GM12878 (cell line): Measurements from ENCODE around the gene IFRD1. TPM values are rescaled to one million over a fixed set of nuclear protein-coding genes. Genes with fewer than 3 reads are reported as not detected.

Experiments used
- ATAC-seq: fragments of 200-7000 bp; cut with Tn5 transposase; 3 replicates; pipeline ENCODE4 v1.9.1; 2020; ENCODE audit warnings: mild to moderate bottlenecking, moderate library complexity
- BruUV-seq: library from RNA; stranded (reverse); fragments of 400-500 nt; replicated peaks from 2 replicates; lab custom pipeline; 2021; lab: Mats Ljungman, UMichigan
- CTCF ChIA-PET: fragments of 300-600 bp; sonication (Branson Sonifier 250); formaldehyde crosslinking; extraction: SDS; loops from one replicate; lab custom pipeline; 2021; ENCODE audit warnings: inconsistent platforms; lab: Yijun Ruan, JAX
- POLR2A ChIA-PET: fragments of 350-600 bp; formaldehyde crosslinking; extraction: SDS; loops from one replicate; lab custom pipeline; 2021; ENCODE audit warnings: inconsistent platforms; lab: Charles Lee
- RAD21 ChIA-PET: fragments of 300-600 bp; sonication (Branson Sonifier 250); formaldehyde crosslinking; loops from one replicate; lab custom pipeline; 2023; ENCODE audit warnings: antibody characterized with exemption; ENCODE audit not compliant: unreplicated experiment; lab: Charles Lee
- SMC1A ChIA-PET: fragments of 300-600 bp; sonication (Branson Sonifier 250); formaldehyde crosslinking; loops from one replicate; lab custom pipeline; 2023; ENCODE audit not compliant: unreplicated experiment, uncharacterized antibody; lab: Charles Lee
- DNase-seq: peaks from one replicate; pipeline ENCODE4 v3.0.0-alpha.2; 2011; ENCODE audit warnings: low read depth, low spot score
- FAIRE-seq: peaks from 3 replicates; lab custom pipeline; 2011; peaks lifted over from hg19 to GRCh38; lab: Jason Lieb, UNC
- H2AFZ ChIP-seq: 2 replicates; pipeline ENCODE4 v1.6.0; 2011; ENCODE audit warnings: low read depth, low read length, control low read depth; ENCODE audit not compliant: control insufficient read depth
- H3K27ac ChIP-seq: 2 replicates; pipeline ENCODE4 v1.5.1; 2011; ENCODE audit warnings: control low read depth; ENCODE audit not compliant: control insufficient read depth, insufficient read depth
- H3K27me3 ChIP-seq, 2 experiments: replicated peaks in 1 of 2; 2 replicates each; pipeline versions ENCODE4 v1.6.0 to v1.6.1; 2011; ENCODE audit warnings: low read length in 1 of 2; ENCODE audit not compliant: control insufficient read depth in 2 of 2, insufficient read depth in 2 of 2
- H3K36me3 ChIP-seq, 2 experiments: 2 replicates each; pipeline ENCODE4 v1.5.1; 2011; ENCODE audit warnings: low read length in 1 of 2; ENCODE audit not compliant: control insufficient read depth in 2 of 2, insufficient read depth in 2 of 2
- H3K4me1 ChIP-seq: 2 replicates; pipeline ENCODE4 v1.6.1; 2011; ENCODE audit warnings: mild to moderate bottlenecking, low read length, moderate library complexity, mixed read lengths; ENCODE audit not compliant: control insufficient read depth, insufficient read depth
- H3K4me2 ChIP-seq: 2 replicates; pipeline ENCODE4 v1.6.0; 2011; ENCODE audit warnings: control low read depth; ENCODE audit not compliant: control insufficient read depth, insufficient read depth
- H3K4me3 ChIP-seq: fragments of 200-600 bp; sonication (generic); 2 replicates; pipeline ENCODE4 v1.5.1; 2016
- H3K79me2 ChIP-seq: 2 replicates; pipeline ENCODE4 v1.6.0; 2011; ENCODE audit warnings: low read length; ENCODE audit not compliant: control insufficient read depth, insufficient read depth
- H3K9ac ChIP-seq: 2 replicates; pipeline ENCODE4 v1.8.0; 2011; ENCODE audit warnings: low read length, control low read depth, mixed read lengths; ENCODE audit not compliant: control insufficient read depth, insufficient read depth
- H3K9me3 ChIP-seq: replicated peaks from 3 replicates; pipeline ENCODE4 v1.5.1; 2011; ENCODE audit warnings: mild to moderate bottlenecking, low read length; ENCODE audit not compliant: control insufficient read depth, insufficient read depth
- H4K20me1 ChIP-seq: 2 replicates; pipeline ENCODE4 v1.6.0; 2011; ENCODE audit not compliant: control insufficient read depth, insufficient read depth
- HDAC2 ChIP-seq: fragments of 200-600 bp; sonication (generic); IDR thresholded peaks from 2 replicates; pipeline ENCODE4 v1.6.1; 2017
- HDAC6 ChIP-seq: fragments of 200-600 bp; sonication (generic); IDR thresholded peaks from one replicate; pipeline ENCODE4 v1.8.0; 2017; ENCODE audit warnings: antibody characterized with exemption; ENCODE audit not compliant: unreplicated experiment
- NR2C1 ChIP-seq: fragments of 450-650 bp; IDR thresholded peaks from 2 replicates; pipeline ENCODE4 v1.6.1; 2017; ENCODE audit warnings: antibody characterized with exemption, mild to moderate bottlenecking, moderate library complexity
- NRF1 ChIP-seq: conservative IDR thresholded peaks from 2 replicates; pipeline ENCODE4 v1.6.1; 2011; ENCODE audit warnings: mild to moderate bottlenecking, low read depth, low read length, improper control_type of control experiment
- POLR2A ChIP-seq: IDR thresholded peaks from 2 replicates; pipeline ENCODE4 v1.6.1; 2011; ENCODE audit warnings: low read depth, mild to moderate bottlenecking, low read length
- RELA ChIP-seq: fragments of 450-650 bp; IDR thresholded peaks from 2 replicates; pipeline ENCODE4 v1.8.0; 2014; ENCODE audit warnings: borderline replicate concordance; ENCODE audit not compliant: partially characterized antibody
- SMAD5 ChIP-seq: IDR thresholded peaks from 2 replicates; pipeline ENCODE4 v1.6.1; 2016; ENCODE audit warnings: antibody characterized with exemption, low read depth
- TARDBP ChIP-seq: IDR thresholded peaks from 2 replicates; pipeline ENCODE4 v1.6.1; 2016; ENCODE audit warnings: borderline replicate concordance
- TBL1XR1 ChIP-seq: IDR thresholded peaks from 2 replicates; pipeline ENCODE4 v1.6.1; 2012; ENCODE audit warnings: low read depth, low read length, improper control_type of control experiment
- ZBTB11 ChIP-seq: fragments of 450-650 bp; formaldehyde crosslinking; IDR thresholded peaks from 2 replicates; pipeline ENCODE4 v1.5.0; 2022; ENCODE audit warnings: mild to moderate bottlenecking, missing genetic modification characterization
- WGBS: methylation state at CpG from one replicate; pipeline ENCODE4 v1.1.6; 2016; ENCODE audit warnings: low lambda C conversion rate; ENCODE audit not compliant: insufficient replicate concordance, insufficient coverage; ENCODE audit errors: missing lambda C conversion rate; 5-methylcytosine and 5-hydroxymethylcytosine counted together
- in situ Hi-C: fragments of 300-500 bp; cut with MboI; formaldehyde crosslinking; loops from 9 replicates; pipeline ENCODE4 v1.14.3; 2018; ENCODE audit warnings: mixed read lengths
- intact Hi-C: fragments of 100-400 bp; cut with micrococcal nuclease; formaldehyde crosslinking; loops from one replicate; pipeline ENCODE4 v1.14.2; 2022; ENCODE audit not compliant: unreplicated experiment
- polyA plus RNA-seq, 11 experiments: library from polyadenylated mRNA; depleted of rRNA in 4 of 11; unstranded in 6 of 11; stranded (reverse) in 5 of 11; fragments of >200 nt; fragmentation: Nextera tagmentation in 4 of 11; fragmentation: Illumina TruSeq in 1 of 11; extraction: Ambion mirVana in 4 of 11; extraction: Trizol in 1 of 11; gene quantifications; 1 replicate in 1 of 11; 2 replicates in 10 of 11; pipeline versions ENCODE4 v1.2.1 to v1.2.3, GENCODE V29; 2011 to 2016; ENCODE audit warnings: inconsistent platforms in 2 of 11, missing spikeins in 2 of 11, low read depth in 1 of 11
- total RNA-seq, 4 experiments: library from RNA; depleted of rRNA in 3 of 4; stranded (reverse); fragments of >200 nt in 3 of 4; fragmentation: Illumina TruSeq in 1 of 4; extraction: Trizol in 1 of 4; gene quantifications; 2 replicates each; pipeline versions ENCODE4 v1.2.1 to v1.2.3, GENCODE V29; 2013 to 2021

IFRD1 gene
- total and polyA plus RNA-seq, 10 of the 15 experiments (the other 5 are each of a cell fraction or from before 2014, with no cell fraction given) = 9.6 to 31.1 (median 19.9) TPM

- H3K4me2 ChIP-seq = no peak overlapping the region
- H3K36me3 ChIP-seq = no peaks in the 10 kb centered on the region
- intact Hi-C loops (no loop called here), in situ Hi-C loops (no loop called here)
- no peaks in the 10 kb centered on the region for H3K79me2 ChIP-seq
- ATAC-seq (no peak), DNase-seq (no peak), FAIRE-seq (no peak)
- H3K27me3 ChIP-seq = no peaks in the 10 kb centered on the region; a peak in 1 of 4 replicates
- no peak overlapping the region for H3K9ac ChIP-seq
- RAD21 ChIA-PET = no interaction called here
- H4K20me1 ChIP-seq = no peaks in the 10 kb centered on the region
- H3K4me3 ChIP-seq = no peak overlapping the region
- no TSS peak for BruUV-seq
- TF ChIP-seq TARDBP (no peak), TBL1XR1 (no peak), HDAC2 (no peak), SMAD5 (no peak), HDAC6 (no peak), NRF1 (no peak), RELA (no peak), ZBTB11 (CRISPR knock-in tag) (no peak), POLR2A (no peak), NR2C1 (no peak)
- SMC1A ChIA-PET = interaction anchor here (0.9 kb wide), 1 partner anchor 9 kb away, joined by 3 read pairs; no protein-coding TSS in a partner anchor
- H2AFZ ChIP-seq = no peak overlapping the region
- H3K27ac ChIP-seq = no peak overlapping the region
- WGBS = 29% methylated on average over 1 of the region's 1 CpG
- no peaks in the 10 kb centered on the region for H3K9me3 ChIP-seq
- no peaks in the 10 kb centered on the region for H3K4me1 ChIP-seq
- CTCF ChIA-PET = interaction anchor here (1.4 kb wide), 1 partner anchor 45 kb away, joined by 3 read pairs; no protein-coding TSS in a partner anchor
- POLR2A ChIA-PET = no interaction called here
Measured at GRCh38 chr7:112407261-112407660, 43.0 kb upstream of the IFRD1 start.
